Heart left ventricle (tissue), 16 donors: ENCODE measurements around the gene ATOSB. TPM values are rescaled to one million over a fixed set of nuclear protein-coding genes. Genes with fewer than 3 reads are reported as not detected.
A peak's percentile ranks its signal among the peaks of the same experiment; 100 is the strongest.

Source experiments
- ATAC-seq, 4 donors: fragments of 200-7000 bp; cut with Tn5 transposase; one replicate each; pipeline ENCODE4 v1.9.1; 2020 to 2022; ENCODE audit warnings: moderate library complexity in 4 of 4, mild to moderate bottlenecking in 3 of 4, moderate number of reproducible peaks in 1 of 4
- DNase-seq, 5 donors: peaks; one replicate each; pipeline ENCODE4 v3.0.0-alpha.2; 2020
- H3K27ac ChIP-seq, 12 donors: fragments of 200-600 bp; sonication (generic) in 4 of 12; one replicate each; pipeline versions ENCODE4 v1.5.0 to v1.8.0; 2016 to 2022; ENCODE audit warnings: mild to moderate bottlenecking in 2 of 12
- H3K27me3 ChIP-seq, 9 donors: fragments of 200-600 bp; sonication (generic) in 2 of 9; one replicate each; pipeline versions ENCODE4 v1.5.1 to v1.8.0; 2016 to 2022; ENCODE audit warnings: mild to moderate bottlenecking in 3 of 9
- H3K36me3 ChIP-seq, 9 donors: fragments of 200-600 bp; sonication (generic) in 2 of 9; one replicate each; pipeline versions ENCODE4 v1.5.0 to v1.8.0; 2018 to 2022; ENCODE audit warnings: mild to moderate bottlenecking in 2 of 9
- H3K4me1 ChIP-seq, 12 donors: fragments of 200-600 bp; sonication (generic) in 4 of 12; one replicate each; pipeline versions ENCODE4 v1.5.0 to v1.8.0; 2016 to 2022; ENCODE audit warnings: mild to moderate bottlenecking in 3 of 12
- H3K4me3 ChIP-seq, 12 donors: fragments of 200-600 bp; sonication (generic) in 4 of 12; one replicate each; pipeline versions ENCODE4 v1.5.0 to v1.8.0; 2017 to 2022; ENCODE audit warnings: mild to moderate bottlenecking in 9 of 12, moderate library complexity in 4 of 12
- H3K9me3 ChIP-seq, 12 donors: fragments of 200-600 bp; sonication (generic) in 4 of 12; one replicate each; pipeline versions ENCODE4 v1.5.0 to v1.8.0; 2016 to 2022; ENCODE audit warnings: mild to moderate bottlenecking in 1 of 12
- POLR2A ChIP-seq, 2 donors: fragments of 450-650 bp; IDR thresholded peaks; one replicate each; pipeline ENCODE4 v1.6.1; 2017; ENCODE audit warnings: antibody characterized with exemption in 2 of 2, mild to moderate bottlenecking in 2 of 2, moderate library complexity in 2 of 2
- WGBS, 4 donors: extraction: QIAGEN DNeasy Blood & Tissue Kit in 2 of 4; methylation state at CpG; one replicate each; pipeline versions ENCODE4 v1.1.5 to v1.1.7; 2013 to 2018; 5-methylcytosine and 5-hydroxymethylcytosine counted together
- intact Hi-C, 10 donors: fragments of 100-400 bp; cut with DNase I; formaldehyde crosslinking; loops; one replicate each; pipeline versions ENCODE4 v1.11.1 to v1.14.2; 2022
- polyA plus RNA-seq, 2 donors: library from polyadenylated mRNA; stranded (reverse); fragments of 200-250 nt; gene quantifications; one replicate each; pipeline ENCODE4 v1.2.3, GENCODE V29; 2013
- total RNA-seq, 9 donors: library from RNA; depleted of rRNA in 2 of 9; stranded (reverse); fragments of >200 nt in 2 of 9; fragmentation: NEBNext Ultra II Directional in 3 of 9; extraction: Animal tissue kit (Norgen Biotek cat#: 25700) in 3 of 9; gene quantifications; one replicate each; pipeline versions ENCODE4 v1.1.0 to v1.2.4, GENCODE V29; 2016 to 2023
- TF ChIP-seq, protein P1 (sequence below), 12 donors: fragments of 200-600 bp; sonication (generic) in 4 of 12; IDR thresholded peaks; one replicate each; pipeline versions ENCODE4 v1.5.0 to v1.8.0; 2018 to 2022; ENCODE audit warnings: antibody characterized with exemption in 12 of 12, mild to moderate bottlenecking in 5 of 12
- donor health status: ischemic (EF 13 %, LVEDD 7.1; RV severe dilation, severe dysfunction).
- donor health status: healthy with polysubstance abuse.
- donor health status: DM: no; HTN: yes; CAD: no.
- donor health status: DM: no; HTN: no; CAD: no.
- donor health status: ischemic (EF 25% LVEDD 6.9; RV normal size, moderate dysfunction).
- donor health status: ischemic (EF 25% LVEDD 5.7; RV mildly dilated, moderate dysfunction).
- donor health status: healthy.
- donor health status: DM: yes; HTN: yes; CAD: no.
- donor health status: ischemic (EF 35%, LVEDD 5.7; RV mildly dilated, moderate dysfunction).
- donor health status: nonischemic (EF 11% LVEDD 7.7; RV severe dilation, severe dysfunction).
- donor health status: DM: yes; HTN: yes; CAD: no.
- donor health status: PGD.
- donor health status: ischemic (EF 29% LVEDD 5.4; RV normal size, mild dysfunction).
- donor health status: nonischemic (EF 23%, LVEDD 6.1; RV moderate dilation, normal function).

The ATOSB gene
- total and polyA plus RNA-seq, 11 donors, result 15.9 to 43.3 (median 19.5) TPM

- peak within 1 kb of the TSS; percentile 99 to 100 (median 100) for H3K27ac ChIP-seq
- intact Hi-C loops, result loop anchor here in 6 of 10 donors (1.0 to 10.0 kb wide), 6 partner anchors 24 to 408 kb away; partner anchors contain the start of genes CCL27 (in 1 of the 6), DNAJB5 (in 1 of the 6), PIGO (in 1 of the 6) and STOML2 (in 1 of the 6)
- TF ChIP-seq POLR2A (IDR thresholded peaks at IDR 0.05), result peak; percentile 94 to 96
- TF ChIP-seq, protein P1, sequence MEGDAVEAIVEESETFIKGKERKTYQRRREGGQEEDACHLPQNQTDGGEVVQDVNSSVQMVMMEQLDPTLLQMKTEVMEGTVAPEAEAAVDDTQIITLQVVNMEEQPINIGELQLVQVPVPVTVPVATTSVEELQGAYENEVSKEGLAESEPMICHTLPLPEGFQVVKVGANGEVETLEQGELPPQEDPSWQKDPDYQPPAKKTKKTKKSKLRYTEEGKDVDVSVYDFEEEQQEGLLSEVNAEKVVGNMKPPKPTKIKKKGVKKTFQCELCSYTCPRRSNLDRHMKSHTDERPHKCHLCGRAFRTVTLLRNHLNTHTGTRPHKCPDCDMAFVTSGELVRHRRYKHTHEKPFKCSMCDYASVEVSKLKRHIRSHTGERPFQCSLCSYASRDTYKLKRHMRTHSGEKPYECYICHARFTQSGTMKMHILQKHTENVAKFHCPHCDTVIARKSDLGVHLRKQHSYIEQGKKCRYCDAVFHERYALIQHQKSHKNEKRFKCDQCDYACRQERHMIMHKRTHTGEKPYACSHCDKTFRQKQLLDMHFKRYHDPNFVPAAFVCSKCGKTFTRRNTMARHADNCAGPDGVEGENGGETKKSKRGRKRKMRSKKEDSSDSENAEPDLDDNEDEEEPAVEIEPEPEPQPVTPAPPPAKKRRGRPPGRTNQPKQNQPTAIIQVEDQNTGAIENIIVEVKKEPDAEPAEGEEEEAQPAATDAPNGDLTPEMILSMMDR (IDR thresholded peaks at IDR 0.05), result no peak
- DNase-seq (peak; percentile 98 to 99 (median 99)), ATAC-seq (peak; percentile 93 to 96 (median 96))
- peak within 1 kb of the TSS; percentile 82 to 100 (median 96) for H3K4me3 ChIP-seq
- no peaks in the 10 kb centered on the region for H3K27me3 ChIP-seq
- no peaks in the 10 kb centered on the region for H3K9me3 ChIP-seq
- H3K36me3 ChIP-seq, result peaks cover 0 to 45% (median 13%) of the 10 kb centered on the region in 9 donors
- 5 to 13% (median 6%) methylated on average over 20 to 54 of the region's 54 CpGs for WGBS, 4 donors
- H3K4me1 ChIP-seq, result peaks cover 12 to 42% (median 35%) of the 10 kb centered on the region in 12 donors
Observed at GRCh38 chr9:35072461-35073278, 43.0 kb downstream of the ATOSB start, which contains the start of gene VCP. TSS of gene VCP (minus strand) at chr9:35072625. CDS start at chr9:35072353, 272 bp downstream.

DNA sequence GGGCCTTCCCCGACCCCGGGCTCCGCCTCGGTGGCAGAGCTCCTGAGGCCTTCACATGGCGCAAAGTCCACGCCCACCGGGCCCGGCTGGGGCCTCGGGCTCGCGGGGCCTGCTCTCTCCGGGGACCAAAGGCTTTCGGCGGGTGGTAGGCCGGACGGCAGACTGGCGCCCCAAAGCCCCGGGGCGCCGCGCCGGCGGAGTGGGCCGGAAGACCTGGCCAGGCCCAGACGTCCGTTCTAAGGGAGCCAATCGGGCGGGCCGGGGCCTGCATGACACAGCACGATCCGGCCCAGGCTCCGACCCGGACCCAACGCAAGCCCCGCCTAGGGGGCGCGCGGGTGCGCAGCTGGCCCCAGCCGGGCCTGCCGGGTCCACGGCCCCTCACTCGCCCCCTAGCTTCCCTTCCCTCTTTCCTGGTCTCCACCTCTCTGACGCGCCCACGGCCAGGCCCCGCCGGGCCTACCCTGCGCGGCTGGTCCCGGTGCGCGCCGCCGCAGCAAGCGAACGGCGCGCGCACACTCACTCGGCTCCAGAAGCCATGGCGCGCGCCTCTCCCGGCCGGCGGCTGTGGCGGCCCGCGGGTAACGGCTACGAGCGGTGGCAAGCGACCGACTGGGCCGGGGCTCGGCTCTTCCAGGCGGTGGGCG is 43.7 kb downstream of the ATOSB start:
- H3K27me3 ChIP-seq, result no peaks in the 10 kb centered on the region
- 0 to 1% (median 0%) methylated on average over 49 to 79 of the region's 79 CpGs for WGBS, 4 donors
- peaks cover 12 to 48% (median 36%) of the 10 kb centered on the region in 12 donors for H3K4me1 ChIP-seq
- DNase-seq (peak; percentile 87 to 94 (median 91)), ATAC-seq (peak; percentile 43 to 85 (median 79))
- no peaks in the 10 kb centered on the region for H3K9me3 ChIP-seq
- peaks cover 0 to 47% (median 20%) of the 10 kb centered on the region in 9 donors for H3K36me3 ChIP-seq
- intact Hi-C loops, result loop anchor here in 7 of 10 donors (1.0 to 10.0 kb wide), 7 partner anchors 25 to 407 kb away; partner anchors contain the start of genes CCL27 (in 1 of the 7), DNAJB5 (in 1 of the 7), PIGO (in 1 of the 7) and STOML2 (in 1 of the 7)
- TF ChIP-seq POLR2A (IDR thresholded peaks at IDR 0.05), result peak; percentile 2 to 67
- TF ChIP-seq, protein P1 (IDR thresholded peaks at IDR 0.05), result peak; percentile 13 to 65 (median 46)
- peak overlapping the region; percentile 99 to 100 (median 100) for H3K27ac ChIP-seq
- peak overlapping the region; percentile 82 to 100 (median 96) for H3K4me3 ChIP-seq

- DNase-seq (no peak), ATAC-seq (peak in 1 of 4 donors; percentile 16)
- peaks cover 12 to 48% (median 36%) of the 10 kb centered on the region in 12 donors for H3K4me1 ChIP-seq
- peaks cover 0 to 47% (median 28%) of the 10 kb centered on the region in 9 donors for H3K36me3 ChIP-seq
- no peaks in the 10 kb centered on the region for H3K27me3 ChIP-seq
- 1 to 2% (median 1%) methylated on average over 16 to 20 of the region's 20 CpGs for WGBS, 4 donors
- H3K9me3 ChIP-seq, result no peaks in the 10 kb centered on the region
- TF ChIP-seq, protein P1 (IDR thresholded peaks at IDR 0.05), result no peak
- no peak for TF ChIP-seq POLR2A (IDR thresholded peaks at IDR 0.05)
- intact Hi-C loops, result loop anchor here in 4 of 10 donors (2.0 to 10.0 kb wide), 3 partner anchors 76 to 406 kb away; partner anchors contain the start of gene CCL27 (in 1 of the 4)
- H3K27ac ChIP-seq, result peak overlapping the region; percentile 99 to 100 (median 100)
- peak overlapping the region; percentile 82 to 100 (median 96) for H3K4me3 ChIP-seq
Observed at GRCh38 chr9:35070823-35071813, 44.5 kb downstream of the ATOSB start.
